WTC11 (cell line): ENCODE results near the gene CCDC30. TPM values are rescaled to one million over a fixed set of nuclear protein-coding genes. Genes with fewer than 3 reads are reported as not detected.

Source experiments
- ATAC-seq: fragments of 200-7000 bp; cut with Tn5 transposase; 2 replicates; pipeline ENCODE4 v1.10.0; 2021; ENCODE audit warnings: mild to moderate bottlenecking, moderate library complexity
- CTCF ChIA-PET: fragments of 300-600 bp; sonication (Branson Sonifier 250); formaldehyde crosslinking; loops from one replicate; lab custom pipeline; 2021; ENCODE audit warnings: antibody characterized with exemption; lab: Charles Lee
- POLR2A ChIA-PET: fragments of 350-600 bp; sonication (Branson Sonifier 250); formaldehyde crosslinking; loops from one replicate; lab custom pipeline; 2021; ENCODE audit warnings: antibody characterized with exemption; lab: Charles Lee
- DNase-seq: peaks from one replicate; pipeline ENCODE4 v3.0.0; 2021; ENCODE audit warnings: low spot score
- H3K27ac Mint-ChIP-seq: 2 replicates; pipeline ENCODE4 v1.8.0; 2021; ENCODE audit warnings: mixed read lengths
- H3K27me3 Mint-ChIP-seq: 2 replicates; pipeline ENCODE4 v1.8.0; 2021; ENCODE audit warnings: low read depth, mild to moderate bottlenecking, moderate library complexity, mixed read lengths
- H3K36me3 Mint-ChIP-seq: 2 replicates; pipeline ENCODE4 v1.8.0; 2021; ENCODE audit warnings: mixed read lengths
- H3K4me1 Mint-ChIP-seq: 2 replicates; pipeline ENCODE4 v1.8.0; 2022; ENCODE audit warnings: mixed read lengths
- H3K4me3 Mint-ChIP-seq: 2 replicates; pipeline ENCODE4 v1.8.0; 2021; ENCODE audit warnings: mild to moderate bottlenecking, moderate library complexity, mixed read lengths
- H3K9me3 Mint-ChIP-seq: 2 replicates; pipeline ENCODE4 v1.8.0; 2021; ENCODE audit warnings: mixed read lengths
- CBFB ChIP-seq: sonication (generic); formaldehyde crosslinking; IDR thresholded peaks from 2 replicates; pipeline ENCODE4 v1.8.1; 2022; ENCODE audit warnings: mild to moderate bottlenecking, low read depth, missing genetic modification reagents
- ESRRA ChIP-seq: sonication (generic); formaldehyde crosslinking; IDR thresholded peaks from 2 replicates; pipeline ENCODE4 v1.8.1; 2022; ENCODE audit warnings: mild to moderate bottlenecking, missing genetic modification reagents, borderline replicate concordance
- FOXP1 ChIP-seq: sonication (generic); formaldehyde crosslinking; IDR thresholded peaks from 2 replicates; pipeline ENCODE4 v1.8.0; 2022; ENCODE audit warnings: missing genetic modification reagents, mild to moderate bottlenecking, moderate library complexity, borderline replicate concordance
- MXD4 ChIP-seq: fragments of 250-450 bp; sonication (Bioruptor Pico); IDR thresholded peaks from 2 replicates; pipeline ENCODE4 v1.8.0; 2021; ENCODE audit warnings: mild to moderate bottlenecking, moderate library complexity, borderline replicate concordance
- NFYB ChIP-seq: sonication (generic); formaldehyde crosslinking; conservative IDR thresholded peaks from 2 replicates; pipeline ENCODE4 v1.8.0; 2022; ENCODE audit warnings: low read depth, missing genetic modification reagents
- NR1H2 ChIP-seq: sonication (generic); formaldehyde crosslinking; IDR thresholded peaks from 2 replicates; pipeline ENCODE4 v1.9.0; 2021; ENCODE audit warnings: mild to moderate bottlenecking, moderate library complexity, missing genetic modification reagents
- RELA ChIP-seq: sonication (generic); formaldehyde crosslinking; IDR thresholded peaks from 2 replicates; pipeline ENCODE4 v1.8.1; 2022; ENCODE audit warnings: missing genetic modification reagents, mild to moderate bottlenecking, borderline replicate concordance
- TCF7 ChIP-seq: sonication (generic); formaldehyde crosslinking; IDR thresholded peaks from 2 replicates; pipeline ENCODE4 v1.8.0; 2022; ENCODE audit warnings: mild to moderate bottlenecking, low read depth, missing genetic modification reagents, moderate library complexity
- ZNF121 ChIP-seq: sonication (generic); formaldehyde crosslinking; IDR thresholded peaks from 2 replicates; pipeline ENCODE4 v1.8.0; 2023; ENCODE audit warnings: missing genetic modification reagents
- ZNF423 ChIP-seq: fragments of 250-450 bp; sonication (Bioruptor Pico); IDR thresholded peaks from 2 replicates; pipeline ENCODE4 v2.1.2; 2022; ENCODE audit warnings: mild to moderate bottlenecking, moderate library complexity
- ZNF671 ChIP-seq: fragments of 250-450 bp; sonication (Bioruptor Pico); IDR thresholded peaks from 2 replicates; pipeline ENCODE4 v1.8.0; 2021; ENCODE audit warnings: mild to moderate bottlenecking
- total RNA-seq: library from RNA; stranded (reverse); gene quantifications from 3 replicates; pipeline ENCODE4 v1.2.3, GENCODE V29; 2021
- TF ChIP-seq, protein P1 (sequence below): sonication (generic); formaldehyde crosslinking; IDR thresholded peaks from 2 replicates; pipeline ENCODE4 v1.8.0; 2023; ENCODE audit warnings: mild to moderate bottlenecking, missing genetic modification reagents
- TF ChIP-seq, protein P2 (sequence below): fragments of 250-450 bp; sonication (Bioruptor Pico); IDR thresholded peaks from 2 replicates; pipeline ENCODE4 v1.9.0; 2021; ENCODE audit warnings: mild to moderate bottlenecking
- TF ChIP-seq, protein P3 (sequence below): fragments of 250-450 bp; sonication (Bioruptor Pico); IDR thresholded peaks from 2 replicates; pipeline ENCODE4 v1.9.0; 2021; ENCODE audit warnings: mild to moderate bottlenecking, borderline replicate concordance
- TF ChIP-seq, protein P4 (sequence below): sonication (generic); formaldehyde crosslinking; IDR thresholded peaks from 2 replicates; pipeline ENCODE4 v1.8.1; 2023; ENCODE audit warnings: mild to moderate bottlenecking, missing genetic modification reagents, borderline replicate concordance
- TF ChIP-seq, protein P5 (sequence below): fragments of 250-450 bp; sonication (Bioruptor Pico); IDR thresholded peaks from 2 replicates; pipeline ENCODE4 v2.1.2; 2022; ENCODE audit warnings: mild to moderate bottlenecking, moderate library complexity
- TF ChIP-seq, protein P6 (sequence below): sonication (generic); formaldehyde crosslinking; IDR thresholded peaks from 2 replicates; pipeline ENCODE4 v1.8.1; 2023; ENCODE audit warnings: mild to moderate bottlenecking, missing genetic modification reagents

Gene CCDC30
- total RNA-seq, 1 experiment from 2014 or later = 0.92 TPM

DNA sequence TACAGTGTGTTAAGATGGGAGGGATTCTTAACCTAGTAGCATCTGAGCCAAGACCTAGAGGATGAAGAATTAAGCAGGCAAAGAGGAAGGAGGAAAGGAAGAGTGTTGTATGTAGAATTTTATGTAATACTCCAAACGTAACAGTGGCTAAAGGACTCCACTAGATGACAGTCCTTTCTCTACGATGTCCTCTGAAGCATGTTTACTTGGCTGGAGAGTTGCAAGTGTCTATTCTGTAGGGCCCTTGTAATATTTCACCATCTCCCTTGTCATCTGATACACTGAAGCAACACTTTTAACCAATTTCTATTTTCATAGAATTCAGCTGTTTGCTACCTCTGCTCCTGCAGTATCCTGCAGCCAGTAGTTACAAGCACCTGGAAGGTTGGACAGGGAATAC, 217.0 kb downstream of the CCDC30 start (continued):
- TF ChIP-seq, protein P1, sequence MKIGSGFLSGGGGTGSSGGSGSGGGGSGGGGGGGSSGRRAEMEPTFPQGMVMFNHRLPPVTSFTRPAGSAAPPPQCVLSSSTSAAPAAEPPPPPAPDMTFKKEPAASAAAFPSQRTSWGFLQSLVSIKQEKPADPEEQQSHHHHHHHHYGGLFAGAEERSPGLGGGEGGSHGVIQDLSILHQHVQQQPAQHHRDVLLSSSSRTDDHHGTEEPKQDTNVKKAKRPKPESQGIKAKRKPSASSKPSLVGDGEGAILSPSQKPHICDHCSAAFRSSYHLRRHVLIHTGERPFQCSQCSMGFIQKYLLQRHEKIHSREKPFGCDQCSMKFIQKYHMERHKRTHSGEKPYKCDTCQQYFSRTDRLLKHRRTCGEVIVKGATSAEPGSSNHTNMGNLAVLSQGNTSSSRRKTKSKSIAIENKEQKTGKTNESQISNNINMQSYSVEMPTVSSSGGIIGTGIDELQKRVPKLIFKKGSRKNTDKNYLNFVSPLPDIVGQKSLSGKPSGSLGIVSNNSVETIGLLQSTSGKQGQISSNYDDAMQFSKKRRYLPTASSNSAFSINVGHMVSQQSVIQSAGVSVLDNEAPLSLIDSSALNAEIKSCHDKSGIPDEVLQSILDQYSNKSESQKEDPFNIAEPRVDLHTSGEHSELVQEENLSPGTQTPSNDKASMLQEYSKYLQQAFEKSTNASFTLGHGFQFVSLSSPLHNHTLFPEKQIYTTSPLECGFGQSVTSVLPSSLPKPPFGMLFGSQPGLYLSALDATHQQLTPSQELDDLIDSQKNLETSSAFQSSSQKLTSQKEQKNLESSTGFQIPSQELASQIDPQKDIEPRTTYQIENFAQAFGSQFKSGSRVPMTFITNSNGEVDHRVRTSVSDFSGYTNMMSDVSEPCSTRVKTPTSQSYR (CRISPR knock-in tag) = no peak

DNA sequence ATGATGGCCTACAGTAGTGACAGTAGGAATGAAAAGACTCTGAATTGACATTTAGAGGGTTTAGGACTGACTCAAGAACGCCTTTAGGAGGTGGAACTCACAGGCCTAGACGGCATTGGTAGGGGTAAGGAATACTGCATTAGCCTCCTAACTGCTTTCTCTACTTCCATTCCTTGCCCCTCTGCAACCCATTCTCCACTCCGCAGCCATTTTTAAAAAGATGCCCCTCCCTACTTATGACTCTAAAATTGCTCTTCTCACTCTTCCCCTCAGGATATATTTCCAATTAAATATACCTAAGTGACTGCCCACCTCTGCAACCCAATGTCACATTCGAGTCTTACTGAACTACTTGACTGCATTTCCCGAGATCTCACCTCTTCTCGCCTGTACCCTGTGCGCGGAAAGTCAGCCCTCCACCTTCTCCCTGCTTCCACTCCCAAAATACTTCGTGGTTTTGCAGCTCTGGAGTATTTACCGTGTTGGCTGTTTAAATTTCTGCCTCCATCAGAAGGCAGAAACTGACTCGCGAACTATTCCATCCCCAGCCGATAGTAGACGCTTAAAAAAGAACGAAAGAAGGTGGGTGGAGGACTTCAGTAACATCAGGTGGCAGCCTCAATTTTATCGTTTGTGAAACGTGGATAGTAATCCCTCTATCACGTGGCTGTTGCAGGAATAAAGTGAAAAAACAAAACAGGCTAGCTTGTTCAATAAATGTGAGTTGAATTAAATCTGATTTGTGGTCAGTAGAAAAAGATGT, 218.0 kb downstream of the CCDC30 start:
- Mint-ChIP-seq H3K9me3 (no peaks in the 10 kb centered on the region), H3K4me3 (peak overlapping the region; percentile 96), H3K36me3 (peaks cover 27% of the 10 kb centered on the region), H3K4me1 (peaks cover 37% of the 10 kb centered on the region), H3K27me3 (no peaks in the 10 kb centered on the region; the same call in 1 of the 2 replicates), H3K27ac (peak overlapping the region; percentile 93)
- DNase-seq (no peak), ATAC-seq (no peak)
- POLR2A ChIA-PET = interaction anchor here (2.1 to 2.6 kb wide), 3 partner anchors 10 to 86 kb away, joined by 6 to 20 read pairs (median 9); partner anchors contain the start of genes C1orf50, CLDN19 and P3H1
- CTCF ChIA-PET = interaction anchor here (0.9 to 3.1 kb wide), 2 partner anchors 23 to 103 kb away, joined by 4 to 9 read pairs; partner anchors contain the start of gene PPIH
- TF ChIP-seq RELA (CRISPR knock-in tag) (no peak), ZNF423 (CRISPR knock-in tag) (no peak), CBFB (CRISPR knock-in tag) (no peak), ESRRA (CRISPR knock-in tag) (no peak), FOXP1 (CRISPR knock-in tag) (no peak), NFYB (CRISPR knock-in tag) (no peak), NR1H2 (no peak), MXD4 (CRISPR knock-in tag) (no peak), ZNF671 (CRISPR knock-in tag) (no peak), TCF7 (CRISPR knock-in tag) (no peak), ZNF121 (CRISPR knock-in tag) (no peak)
- TF ChIP-seq, protein P2, sequence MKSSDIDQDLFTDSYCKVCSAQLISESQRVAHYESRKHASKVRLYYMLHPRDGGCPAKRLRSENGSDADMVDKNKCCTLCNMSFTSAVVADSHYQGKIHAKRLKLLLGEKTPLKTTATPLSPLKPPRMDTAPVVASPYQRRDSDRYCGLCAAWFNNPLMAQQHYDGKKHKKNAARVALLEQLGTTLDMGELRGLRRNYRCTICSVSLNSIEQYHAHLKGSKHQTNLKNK (CRISPR knock-in tag) = no peak
- TF ChIP-seq, protein P3, sequence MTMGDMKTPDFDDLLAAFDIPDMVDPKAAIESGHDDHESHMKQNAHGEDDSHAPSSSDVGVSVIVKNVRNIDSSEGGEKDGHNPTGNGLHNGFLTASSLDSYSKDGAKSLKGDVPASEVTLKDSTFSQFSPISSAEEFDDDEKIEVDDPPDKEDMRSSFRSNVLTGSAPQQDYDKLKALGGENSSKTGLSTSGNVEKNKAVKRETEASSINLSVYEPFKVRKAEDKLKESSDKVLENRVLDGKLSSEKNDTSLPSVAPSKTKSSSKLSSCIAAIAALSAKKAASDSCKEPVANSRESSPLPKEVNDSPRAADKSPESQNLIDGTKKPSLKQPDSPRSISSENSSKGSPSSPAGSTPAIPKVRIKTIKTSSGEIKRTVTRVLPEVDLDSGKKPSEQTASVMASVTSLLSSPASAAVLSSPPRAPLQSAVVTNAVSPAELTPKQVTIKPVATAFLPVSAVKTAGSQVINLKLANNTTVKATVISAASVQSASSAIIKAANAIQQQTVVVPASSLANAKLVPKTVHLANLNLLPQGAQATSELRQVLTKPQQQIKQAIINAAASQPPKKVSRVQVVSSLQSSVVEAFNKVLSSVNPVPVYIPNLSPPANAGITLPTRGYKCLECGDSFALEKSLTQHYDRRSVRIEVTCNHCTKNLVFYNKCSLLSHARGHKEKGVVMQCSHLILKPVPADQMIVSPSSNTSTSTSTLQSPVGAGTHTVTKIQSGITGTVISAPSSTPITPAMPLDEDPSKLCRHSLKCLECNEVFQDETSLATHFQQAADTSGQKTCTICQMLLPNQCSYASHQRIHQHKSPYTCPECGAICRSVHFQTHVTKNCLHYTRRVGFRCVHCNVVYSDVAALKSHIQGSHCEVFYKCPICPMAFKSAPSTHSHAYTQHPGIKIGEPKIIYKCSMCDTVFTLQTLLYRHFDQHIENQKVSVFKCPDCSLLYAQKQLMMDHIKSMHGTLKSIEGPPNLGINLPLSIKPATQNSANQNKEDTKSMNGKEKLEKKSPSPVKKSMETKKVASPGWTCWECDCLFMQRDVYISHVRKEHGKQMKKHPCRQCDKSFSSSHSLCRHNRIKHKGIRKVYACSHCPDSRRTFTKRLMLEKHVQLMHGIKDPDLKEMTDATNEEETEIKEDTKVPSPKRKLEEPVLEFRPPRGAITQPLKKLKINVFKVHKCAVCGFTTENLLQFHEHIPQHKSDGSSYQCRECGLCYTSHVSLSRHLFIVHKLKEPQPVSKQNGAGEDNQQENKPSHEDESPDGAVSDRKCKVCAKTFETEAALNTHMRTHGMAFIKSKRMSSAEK (CRISPR knock-in tag) = no peak
- TF ChIP-seq, protein P4, sequence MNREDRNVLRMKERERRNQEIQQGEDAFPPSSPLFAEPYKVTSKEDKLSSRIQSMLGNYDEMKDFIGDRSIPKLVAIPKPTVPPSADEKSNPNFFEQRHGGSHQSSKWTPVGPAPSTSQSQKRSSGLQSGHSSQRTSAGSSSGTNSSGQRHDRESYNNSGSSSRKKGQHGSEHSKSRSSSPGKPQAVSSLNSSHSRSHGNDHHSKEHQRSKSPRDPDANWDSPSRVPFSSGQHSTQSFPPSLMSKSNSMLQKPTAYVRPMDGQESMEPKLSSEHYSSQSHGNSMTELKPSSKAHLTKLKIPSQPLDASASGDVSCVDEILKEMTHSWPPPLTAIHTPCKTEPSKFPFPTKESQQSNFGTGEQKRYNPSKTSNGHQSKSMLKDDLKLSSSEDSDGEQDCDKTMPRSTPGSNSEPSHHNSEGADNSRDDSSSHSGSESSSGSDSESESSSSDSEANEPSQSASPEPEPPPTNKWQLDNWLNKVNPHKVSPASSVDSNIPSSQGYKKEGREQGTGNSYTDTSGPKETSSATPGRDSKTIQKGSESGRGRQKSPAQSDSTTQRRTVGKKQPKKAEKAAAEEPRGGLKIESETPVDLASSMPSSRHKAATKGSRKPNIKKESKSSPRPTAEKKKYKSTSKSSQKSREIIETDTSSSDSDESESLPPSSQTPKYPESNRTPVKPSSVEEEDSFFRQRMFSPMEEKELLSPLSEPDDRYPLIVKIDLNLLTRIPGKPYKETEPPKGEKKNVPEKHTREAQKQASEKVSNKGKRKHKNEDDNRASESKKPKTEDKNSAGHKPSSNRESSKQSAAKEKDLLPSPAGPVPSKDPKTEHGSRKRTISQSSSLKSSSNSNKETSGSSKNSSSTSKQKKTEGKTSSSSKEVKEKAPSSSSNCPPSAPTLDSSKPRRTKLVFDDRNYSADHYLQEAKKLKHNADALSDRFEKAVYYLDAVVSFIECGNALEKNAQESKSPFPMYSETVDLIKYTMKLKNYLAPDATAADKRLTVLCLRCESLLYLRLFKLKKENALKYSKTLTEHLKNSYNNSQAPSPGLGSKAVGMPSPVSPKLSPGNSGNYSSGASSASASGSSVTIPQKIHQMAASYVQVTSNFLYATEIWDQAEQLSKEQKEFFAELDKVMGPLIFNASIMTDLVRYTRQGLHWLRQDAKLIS (CRISPR knock-in tag) = no peak
- TF ChIP-seq, protein P5, sequence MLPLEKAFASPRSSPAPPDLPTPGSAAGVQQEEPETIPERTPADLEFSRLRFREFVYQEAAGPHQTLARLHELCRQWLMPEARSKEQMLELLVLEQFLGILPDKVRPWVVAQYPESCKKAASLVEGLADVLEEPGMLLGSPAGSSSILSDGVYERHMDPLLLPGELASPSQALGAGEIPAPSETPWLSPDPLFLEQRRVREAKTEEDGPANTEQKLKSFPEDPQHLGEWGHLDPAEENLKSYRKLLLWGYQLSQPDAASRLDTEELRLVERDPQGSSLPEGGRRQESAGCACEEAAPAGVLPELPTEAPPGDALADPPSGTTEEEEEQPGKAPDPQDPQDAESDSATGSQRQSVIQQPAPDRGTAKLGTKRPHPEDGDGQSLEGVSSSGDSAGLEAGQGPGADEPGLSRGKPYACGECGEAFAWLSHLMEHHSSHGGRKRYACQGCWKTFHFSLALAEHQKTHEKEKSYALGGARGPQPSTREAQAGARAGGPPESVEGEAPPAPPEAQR = no peak
- TF ChIP-seq, protein P1 (CRISPR knock-in tag) = no peak
- TF ChIP-seq, protein P6, sequence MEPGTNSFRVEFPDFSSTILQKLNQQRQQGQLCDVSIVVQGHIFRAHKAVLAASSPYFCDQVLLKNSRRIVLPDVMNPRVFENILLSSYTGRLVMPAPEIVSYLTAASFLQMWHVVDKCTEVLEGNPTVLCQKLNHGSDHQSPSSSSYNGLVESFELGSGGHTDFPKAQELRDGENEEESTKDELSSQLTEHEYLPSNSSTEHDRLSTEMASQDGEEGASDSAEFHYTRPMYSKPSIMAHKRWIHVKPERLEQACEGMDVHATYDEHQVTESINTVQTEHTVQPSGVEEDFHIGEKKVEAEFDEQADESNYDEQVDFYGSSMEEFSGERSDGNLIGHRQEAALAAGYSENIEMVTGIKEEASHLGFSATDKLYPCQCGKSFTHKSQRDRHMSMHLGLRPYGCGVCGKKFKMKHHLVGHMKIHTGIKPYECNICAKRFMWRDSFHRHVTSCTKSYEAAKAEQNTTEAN (CRISPR knock-in tag) = no peak
